ENCODE results near the gene RIPOR2.

RIPOR2 gene

GRCh38 chr6:24874776-24875533 is 60.8 kb downstream of the RIPOR2 start:
- DNase-seq = no peak

- no peak for DNase-seq
Measured at GRCh38 chr6:24874128-24874527, 61.6 kb downstream of the RIPOR2 start.

GRCh38 chr6:24872779-24873178 is 63.0 kb downstream of the RIPOR2 start:
- DNase-seq = no peak

GRCh38 chr6:24868765-24869164 is 67.0 kb downstream of the RIPOR2 start:
- no peak for DNase-seq

GRCh38 chr6:24867104-24867703 is 68.6 kb downstream of the RIPOR2 start:
- DNase-seq = no peak

- DNase-seq = no peak
Measured at GRCh38 chr6:24865161-24865560, 70.6 kb downstream of the RIPOR2 start.

- DNase-seq = no peak
Measured at GRCh38 chr6:24864343-24864742, 71.4 kb downstream of the RIPOR2 start.

GRCh38 chr6:24861934-24862333 is 73.8 kb downstream of the RIPOR2 start:
- DNase-seq = no peak

GRCh38 chr6:24859608-24860200 is 76.1 kb downstream of the RIPOR2 start:
- no peak for DNase-seq

- DNase-seq = no peak
Measured at GRCh38 chr6:24859132-24859531, 76.6 kb downstream of the RIPOR2 start.

GRCh38 chr6:24858177-24858653 is 77.5 kb downstream of the RIPOR2 start:
- DNase-seq = peak; percentile 80

GRCh38 chr6:24856901-24857670 is 78.7 kb downstream of the RIPOR2 start:
- peak; percentile 15 for DNase-seq

- no peak for DNase-seq
Measured at GRCh38 chr6:24856246-24856599, 79.5 kb downstream of the RIPOR2 start.

- DNase-seq = peak; percentile 91
Measured at GRCh38 chr6:24855395-24856245, 80.1 kb downstream of the RIPOR2 start.

- no peak for DNase-seq
Measured at GRCh38 chr6:24854077-24854666, 81.6 kb downstream of the RIPOR2 start.

- no peak for DNase-seq
Measured at GRCh38 chr6:24851086-24851485, 84.7 kb downstream of the RIPOR2 start.

GRCh38 chr6:24849713-24850112 is 86.0 kb downstream of the RIPOR2 start:
- DNase-seq = no peak

- DNase-seq = no peak
Measured at GRCh38 chr6:24848461-24848860, 87.3 kb downstream of the RIPOR2 start.

- no peak for DNase-seq
Measured at GRCh38 chr6:24847402-24847801, 88.4 kb downstream of the RIPOR2 start.

GRCh38 chr6:24845578-24845977 is 90.2 kb downstream of the RIPOR2 start:
- no peak for DNase-seq

GRCh38 chr6:24844903-24845302 is 90.9 kb downstream of the RIPOR2 start:
- no peak for DNase-seq

GRCh38 chr6:24844061-24844460 is 91.7 kb downstream of the RIPOR2 start:
- no peak for DNase-seq
